BJ (cell line): ENCODE measurements around the gene SUGCT. TPM values are rescaled to one million over a fixed set of nuclear protein-coding genes. Genes with fewer than 3 reads are reported as not detected.

Source experiments
- CTCF ChIA-PET: fragments of 350-600 bp; formaldehyde crosslinking; extraction: SDS; loops from one replicate; lab custom pipeline; 2021; ENCODE audit warnings: antibody characterized with exemption, inconsistent platforms; lab: Yijun Ruan, JAX
- POLR2A ChIA-PET: fragments of 300-600 bp; sonication (Branson Sonifier 250); formaldehyde crosslinking; extraction: SDS; loops from one replicate; lab custom pipeline; 2021; ENCODE audit warnings: antibody characterized with exemption; lab: Charles Lee
- DNase-seq: peaks from one replicate; pipeline ENCODE4 v3.0.0-alpha.2; 2011; ENCODE audit warnings: low read depth
- H3K27me3 ChIP-seq: 2 replicates; pipeline ENCODE4 v1.6.0; 2011; ENCODE audit warnings: low read length; ENCODE audit not compliant: control insufficient read depth, insufficient read depth
- H3K36me3 ChIP-seq: 2 replicates; pipeline ENCODE4 v1.5.1; 2011; ENCODE audit warnings: low read length; ENCODE audit not compliant: control insufficient read depth, insufficient read depth
- H3K4me3 ChIP-seq: 2 replicates; pipeline ENCODE4 v1.5.1; 2011; ENCODE audit warnings: low read depth, mild to moderate bottlenecking, control low read depth, low read length
- polyA plus RNA-seq: library from polyadenylated mRNA; depleted of rRNA; stranded (reverse); fragments of >200 nt; gene quantifications from 2 replicates; pipeline ENCODE4 v1.2.3, GENCODE V29; 2011
- TF ChIP-seq, protein P1 (sequence below): IDR thresholded peaks from 2 replicates; pipeline ENCODE4 v1.5.1; 2011; ENCODE audit warnings: low read depth, mild to moderate bottlenecking, control low read depth, inconsistent platforms, low read length, moderate library complexity; ENCODE audit not compliant: insufficient read depth

SUGCT gene
- polyA plus RNA-seq, 1 experiment: 10.6 TPM

DNA sequence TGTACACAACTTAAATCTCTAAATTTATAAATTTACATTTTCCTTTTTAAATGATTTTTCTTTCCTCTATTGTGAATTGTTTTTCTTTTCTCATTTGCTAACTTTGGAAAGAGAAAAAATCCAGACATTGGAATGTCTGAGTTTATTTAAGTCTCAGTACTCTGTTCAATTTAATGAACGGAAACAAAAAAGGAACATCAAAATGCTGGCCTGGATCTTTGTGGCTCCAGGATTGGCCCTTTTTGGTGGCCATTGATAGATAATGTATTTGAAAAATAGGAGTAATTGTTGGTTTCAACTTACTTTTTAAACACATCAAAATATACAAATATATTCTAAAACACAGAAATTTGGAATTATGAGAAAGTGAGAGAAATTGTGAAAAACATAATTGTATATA lies 336.0 kb downstream of the SUGCT start:
- Histone ChIP-seq H3K27me3 (no peaks in the 10 kb centered on the region), H3K36me3 (no peaks in the 10 kb centered on the region), H3K4me3 (no peak overlapping the region)
- TF ChIP-seq, protein P1, sequence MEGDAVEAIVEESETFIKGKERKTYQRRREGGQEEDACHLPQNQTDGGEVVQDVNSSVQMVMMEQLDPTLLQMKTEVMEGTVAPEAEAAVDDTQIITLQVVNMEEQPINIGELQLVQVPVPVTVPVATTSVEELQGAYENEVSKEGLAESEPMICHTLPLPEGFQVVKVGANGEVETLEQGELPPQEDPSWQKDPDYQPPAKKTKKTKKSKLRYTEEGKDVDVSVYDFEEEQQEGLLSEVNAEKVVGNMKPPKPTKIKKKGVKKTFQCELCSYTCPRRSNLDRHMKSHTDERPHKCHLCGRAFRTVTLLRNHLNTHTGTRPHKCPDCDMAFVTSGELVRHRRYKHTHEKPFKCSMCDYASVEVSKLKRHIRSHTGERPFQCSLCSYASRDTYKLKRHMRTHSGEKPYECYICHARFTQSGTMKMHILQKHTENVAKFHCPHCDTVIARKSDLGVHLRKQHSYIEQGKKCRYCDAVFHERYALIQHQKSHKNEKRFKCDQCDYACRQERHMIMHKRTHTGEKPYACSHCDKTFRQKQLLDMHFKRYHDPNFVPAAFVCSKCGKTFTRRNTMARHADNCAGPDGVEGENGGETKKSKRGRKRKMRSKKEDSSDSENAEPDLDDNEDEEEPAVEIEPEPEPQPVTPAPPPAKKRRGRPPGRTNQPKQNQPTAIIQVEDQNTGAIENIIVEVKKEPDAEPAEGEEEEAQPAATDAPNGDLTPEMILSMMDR: no peak
- no peak for DNase-seq
- ChIA-PET CTCF (no interaction called here), POLR2A (no interaction called here)

DNA sequence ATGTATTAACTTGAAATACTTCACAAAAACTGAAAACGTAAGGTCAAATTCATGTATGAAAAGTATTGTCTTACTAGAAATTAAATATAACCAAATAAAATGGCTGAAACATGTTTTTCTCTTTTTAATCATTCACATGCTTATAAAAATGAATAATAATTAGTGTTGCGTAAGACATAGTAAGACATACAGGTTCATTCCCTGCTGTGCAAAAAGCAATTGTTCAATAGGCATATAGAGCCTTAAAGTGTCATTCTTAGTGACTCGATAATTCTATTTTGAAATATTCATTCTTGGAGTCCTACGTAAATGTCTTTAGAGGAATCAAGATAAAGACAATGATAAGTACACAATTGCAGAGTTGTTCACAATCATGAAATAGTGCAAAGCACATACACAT lies 337.1 kb downstream of the SUGCT start:
- TF ChIP-seq, protein P1: no peak
- H3K4me3 ChIP-seq: no peak overlapping the region

GRCh38 chr7:40474790-40475680 lies 340.2 kb downstream of the SUGCT start:
- TF ChIP-seq, protein P1: no peak
- no peak for DNase-seq
- POLR2A ChIA-PET: no interaction called here
- H3K4me3 ChIP-seq: no peak overlapping the region
- H3K27me3 ChIP-seq: no peaks in the 10 kb centered on the region
- H3K36me3 ChIP-seq: no peaks in the 10 kb centered on the region
- CTCF ChIA-PET: no interaction called here

More for the DNA sequence above, 337.1 kb downstream of the SUGCT start:
- CTCF ChIA-PET: interaction anchor here (0.6 kb wide), 1 partner anchor 778 kb away, joined by 3 read pairs; no protein-coding TSS in a partner anchor
- Histone ChIP-seq H3K36me3 (no peaks in the 10 kb centered on the region), H3K27me3 (no peaks in the 10 kb centered on the region)
- POLR2A ChIA-PET: no interaction called here
- no peak for DNase-seq

- ChIA-PET CTCF (no interaction called here), POLR2A (no interaction called here)
- H3K27me3 ChIP-seq: no peaks in the 10 kb centered on the region
- TF ChIP-seq, protein P1: no peak
- no peak overlapping the region for H3K4me3 ChIP-seq
- DNase-seq: no peak
- H3K36me3 ChIP-seq: no peaks in the 10 kb centered on the region
These were observed 340.8 kb downstream of the SUGCT start for GRCh38 chr7:40475681-40475982.

DNA sequence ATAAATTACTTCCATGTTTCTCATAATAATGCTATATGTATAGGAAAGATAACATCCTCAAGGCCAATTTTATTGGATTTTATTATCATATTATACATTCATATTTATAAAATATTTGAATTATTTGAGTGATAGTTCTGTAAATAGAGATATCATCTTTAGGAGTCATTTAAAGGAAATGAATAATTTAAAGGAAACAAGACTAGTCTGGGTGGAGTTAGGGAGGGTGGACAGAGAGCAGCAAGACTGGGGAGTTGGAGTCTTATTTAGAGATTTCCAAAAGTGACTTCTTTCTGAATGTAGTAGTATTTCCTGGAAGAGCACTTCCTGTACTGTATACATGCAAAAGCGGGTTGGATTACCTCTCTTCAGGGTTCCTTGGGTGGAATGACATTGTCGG lies 342.3 kb downstream of the SUGCT start:
- ChIA-PET CTCF (no interaction called here), POLR2A (no interaction called here)
- H3K36me3 ChIP-seq: no peaks in the 10 kb centered on the region
- no peaks in the 10 kb centered on the region for H3K27me3 ChIP-seq
- DNase-seq: no peak
- H3K4me3 ChIP-seq: no peak overlapping the region
- TF ChIP-seq, protein P1: no peak
